BLaER1 (cell line): ENCODE results near the gene DCDC1.

Experiments
- H3K27ac ChIP-seq: shearing (Covaris generic); formaldehyde crosslinking; 2 replicates; pipeline ENCODE4 v1.8.1; 2022
- H3K27me3 ChIP-seq: shearing (Covaris generic); formaldehyde crosslinking; 2 replicates; pipeline ENCODE4 v1.8.1; 2022
- H3K36me3 ChIP-seq: shearing (Covaris generic); formaldehyde crosslinking; 2 replicates; pipeline ENCODE4 v1.8.1; 2022
- H3K4me1 ChIP-seq: shearing (Covaris generic); formaldehyde crosslinking; 2 replicates; pipeline ENCODE4 v1.8.1; 2022
- H3K4me2 ChIP-seq: shearing (Covaris generic); formaldehyde crosslinking; 2 replicates; pipeline ENCODE4 v1.8.1; 2022
- H3K4me3 ChIP-seq: shearing (Covaris generic); formaldehyde crosslinking; 2 replicates; pipeline ENCODE4 v1.8.1; 2022
- H3K9ac ChIP-seq: shearing (Covaris generic); formaldehyde crosslinking; 2 replicates; pipeline ENCODE4 v1.8.1; 2022
- H3K9me3 ChIP-seq: shearing (Covaris generic); formaldehyde crosslinking; 2 replicates; pipeline ENCODE4 v1.8.1; 2022
- H4K20me1 ChIP-seq: shearing (Covaris generic); formaldehyde crosslinking; 2 replicates; pipeline ENCODE4 v1.8.1; 2022
- Cebpa-rat ChIP-seq: shearing (Covaris generic); IDR thresholded peaks from 2 replicates; pipeline ENCODE4 v1.8.1; 2022

The DCDC1 gene

DNA sequence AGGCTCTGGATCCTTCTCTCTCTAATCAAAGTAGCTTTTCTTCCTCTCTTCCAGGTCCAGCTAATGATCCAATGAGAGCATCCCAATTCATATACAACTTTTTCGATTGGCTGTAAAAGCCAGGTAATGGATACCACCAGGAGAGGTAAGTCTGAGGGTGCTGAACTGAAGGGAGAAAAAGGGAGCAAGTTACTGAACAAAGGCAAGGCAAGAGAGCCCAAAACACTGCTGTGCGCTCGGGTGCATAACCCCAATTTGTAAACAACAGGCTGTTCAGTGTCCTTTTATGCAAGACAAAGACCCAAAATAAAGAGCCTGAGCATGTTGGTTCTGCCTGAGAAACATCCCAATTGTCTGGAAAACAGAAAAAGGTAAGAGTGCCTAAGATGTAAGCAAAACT lies 260.1 kb downstream of the DCDC1 start:
- no peaks in the 10 kb centered on the region for H3K9me3 ChIP-seq
- no peak overlapping the region for H3K9ac ChIP-seq
- no peaks in the 10 kb centered on the region for H3K4me1 ChIP-seq
- no peak overlapping the region for H3K27ac ChIP-seq
- no peaks in the 10 kb centered on the region for H3K36me3 ChIP-seq
- H3K27me3 ChIP-seq, result no peaks in the 10 kb centered on the region
- no peak overlapping the region for H3K4me3 ChIP-seq
- H4K20me1 ChIP-seq, result no peaks in the 10 kb centered on the region
- H3K4me2 ChIP-seq, result no peak overlapping the region
- TF ChIP-seq Cebpa-rat, result no peak

DNA sequence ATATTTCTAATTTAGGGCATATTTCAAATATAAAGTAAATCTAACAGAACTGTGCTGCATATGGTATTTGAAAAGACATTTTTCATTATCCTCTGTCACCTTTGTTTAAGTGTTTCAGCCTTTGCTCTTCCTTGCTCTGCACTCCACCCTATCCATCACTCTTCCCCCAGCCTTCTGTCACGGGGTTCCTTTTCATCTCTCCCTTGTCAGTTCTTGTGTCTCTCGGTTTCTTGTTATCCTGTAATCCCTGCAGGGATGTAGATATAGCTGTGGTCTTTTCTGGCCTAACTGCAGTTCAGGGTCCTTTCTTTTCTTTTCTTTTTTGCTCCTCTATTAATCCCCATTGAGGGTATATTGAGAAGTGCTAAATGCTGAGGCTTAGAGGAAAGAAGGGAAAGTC lies 261.9 kb downstream of the DCDC1 start:
- no peaks in the 10 kb centered on the region for H3K27me3 ChIP-seq

DNA sequence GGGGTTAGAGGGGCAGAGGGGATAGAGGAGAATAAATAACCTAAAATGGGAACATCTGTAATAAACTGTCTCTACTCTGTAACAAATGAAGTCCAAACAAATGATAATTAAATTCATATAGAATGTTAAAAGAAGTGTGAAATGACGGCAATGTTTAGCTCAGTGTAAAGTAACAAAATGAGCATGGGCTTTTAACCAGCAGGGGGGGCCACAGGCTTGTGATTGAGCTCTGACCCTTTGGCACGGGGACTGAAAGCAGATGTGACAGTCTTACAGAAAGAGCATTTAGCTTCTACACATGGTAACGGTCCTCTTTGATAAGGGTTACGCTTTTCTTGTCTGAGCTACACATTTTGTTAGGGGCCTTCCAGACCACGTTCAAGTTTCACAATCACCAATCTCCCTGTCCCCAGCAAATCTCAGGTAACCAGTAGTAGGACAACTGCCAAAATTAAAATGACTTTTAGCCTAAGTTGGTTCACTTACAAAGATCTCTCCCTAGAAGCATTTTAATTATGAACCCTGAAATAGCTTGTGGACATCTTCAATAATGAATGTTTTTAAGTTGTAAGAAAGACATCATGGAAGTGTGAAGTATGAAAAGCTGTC lies 262.5 kb downstream of the DCDC1 start:
- no peak overlapping the region for H3K27ac ChIP-seq
- H3K4me2 ChIP-seq, result no peak overlapping the region
- H3K4me3 ChIP-seq, result no peak overlapping the region
- no peaks in the 10 kb centered on the region for H3K27me3 ChIP-seq
- H3K36me3 ChIP-seq, result no peaks in the 10 kb centered on the region
- H3K9me3 ChIP-seq, result no peaks in the 10 kb centered on the region
- TF ChIP-seq Cebpa-rat, result no peak
- no peak overlapping the region for H3K9ac ChIP-seq
- no peaks in the 10 kb centered on the region for H3K4me1 ChIP-seq
- no peaks in the 10 kb centered on the region for H4K20me1 ChIP-seq

More for the DNA sequence above, 261.9 kb downstream of the DCDC1 start:
- no peak overlapping the region for H3K9ac ChIP-seq
- H3K9me3 ChIP-seq, result no peaks in the 10 kb centered on the region
- no peaks in the 10 kb centered on the region for H4K20me1 ChIP-seq
- H3K4me1 ChIP-seq, result no peaks in the 10 kb centered on the region
- no peaks in the 10 kb centered on the region for H3K36me3 ChIP-seq
- TF ChIP-seq Cebpa-rat, result no peak
- H3K27ac ChIP-seq, result no peak overlapping the region
- no peak overlapping the region for H3K4me3 ChIP-seq
- H3K4me2 ChIP-seq, result no peak overlapping the region

DNA sequence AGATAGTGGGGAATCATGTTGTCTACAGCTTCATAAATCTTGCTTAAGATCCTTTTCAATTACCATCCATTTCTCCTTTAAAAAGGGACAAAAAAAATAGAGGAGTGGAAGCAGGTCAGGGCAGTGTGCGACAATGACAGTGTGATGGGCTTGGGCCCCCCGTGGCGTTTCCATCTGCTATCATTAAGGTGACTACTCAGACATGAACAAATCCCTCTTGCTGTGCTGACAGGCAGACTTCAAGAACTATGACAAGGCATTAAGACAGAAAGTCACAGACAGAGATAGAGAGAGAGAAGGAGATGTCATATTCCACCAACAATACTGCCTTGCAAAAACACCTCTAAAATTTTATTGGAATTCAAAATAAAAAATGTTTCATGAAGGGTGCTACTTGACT lies 263.2 kb downstream of the DCDC1 start:
- Histone ChIP-seq H3K9me3 (no peaks in the 10 kb centered on the region), H3K4me1 (no peaks in the 10 kb centered on the region), H3K27me3 (no peaks in the 10 kb centered on the region), H3K4me3 (no peak overlapping the region), H3K27ac (no peak overlapping the region), H3K36me3 (no peaks in the 10 kb centered on the region), H3K9ac (no peak overlapping the region), H4K20me1 (no peaks in the 10 kb centered on the region), H3K4me2 (no peak overlapping the region)
- TF ChIP-seq Cebpa-rat, result no peak

DNA sequence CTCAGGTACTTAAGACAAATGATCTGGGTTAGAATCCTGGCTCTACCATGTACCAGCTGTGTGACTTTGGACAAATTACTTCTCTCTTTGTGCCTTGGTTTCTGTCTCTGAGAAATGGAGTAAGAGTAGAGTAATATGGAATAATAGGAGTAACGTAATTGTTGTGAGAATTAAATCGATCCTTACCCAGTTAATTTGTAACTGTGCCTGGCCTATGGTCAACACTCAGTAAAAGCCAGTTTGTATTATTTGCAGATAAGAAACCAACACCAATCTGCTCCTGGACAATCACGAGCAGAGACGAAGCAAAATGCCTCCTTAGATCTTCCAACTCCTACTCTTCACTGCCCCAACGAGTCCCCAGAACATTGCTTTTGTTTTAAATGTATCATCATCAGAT lies 266.7 kb downstream of the DCDC1 start:
- no peak overlapping the region for H3K4me2 ChIP-seq
- no peaks in the 10 kb centered on the region for H3K9me3 ChIP-seq
- no peaks in the 10 kb centered on the region for H4K20me1 ChIP-seq
- H3K4me1 ChIP-seq, result no peaks in the 10 kb centered on the region
- no peak for TF ChIP-seq Cebpa-rat
- no peaks in the 10 kb centered on the region for H3K27me3 ChIP-seq
- no peak overlapping the region for H3K4me3 ChIP-seq
- H3K36me3 ChIP-seq, result no peaks in the 10 kb centered on the region
- no peak overlapping the region for H3K9ac ChIP-seq
- no peak overlapping the region for H3K27ac ChIP-seq

DNA sequence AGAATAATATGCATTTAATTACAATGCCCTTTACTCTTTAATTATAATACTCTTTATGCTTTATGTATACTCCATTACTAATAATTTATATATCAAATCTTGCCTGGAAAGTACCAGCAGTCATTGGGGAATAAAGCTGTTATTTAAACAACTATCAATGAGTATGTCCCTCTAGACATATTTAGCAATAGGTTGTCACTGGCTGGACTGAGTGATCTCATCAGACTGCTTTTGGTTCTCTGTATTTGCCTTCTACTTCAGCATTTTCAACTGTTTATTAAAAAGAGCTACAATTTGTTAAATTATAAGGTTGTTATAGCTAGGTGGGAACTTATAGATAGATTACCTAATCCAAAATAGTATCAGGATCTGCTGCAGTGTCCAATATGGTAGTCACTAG lies 267.2 kb downstream of the DCDC1 start:
- no peak overlapping the region for H3K4me3 ChIP-seq
- no peak overlapping the region for H3K9ac ChIP-seq
- no peak overlapping the region for H3K27ac ChIP-seq
- H3K27me3 ChIP-seq, result no peaks in the 10 kb centered on the region
- H3K9me3 ChIP-seq, result no peaks in the 10 kb centered on the region
- H3K4me1 ChIP-seq, result no peaks in the 10 kb centered on the region
- no peak overlapping the region for H3K4me2 ChIP-seq
- H4K20me1 ChIP-seq, result no peaks in the 10 kb centered on the region
- TF ChIP-seq Cebpa-rat, result no peak
- no peaks in the 10 kb centered on the region for H3K36me3 ChIP-seq

DNA sequence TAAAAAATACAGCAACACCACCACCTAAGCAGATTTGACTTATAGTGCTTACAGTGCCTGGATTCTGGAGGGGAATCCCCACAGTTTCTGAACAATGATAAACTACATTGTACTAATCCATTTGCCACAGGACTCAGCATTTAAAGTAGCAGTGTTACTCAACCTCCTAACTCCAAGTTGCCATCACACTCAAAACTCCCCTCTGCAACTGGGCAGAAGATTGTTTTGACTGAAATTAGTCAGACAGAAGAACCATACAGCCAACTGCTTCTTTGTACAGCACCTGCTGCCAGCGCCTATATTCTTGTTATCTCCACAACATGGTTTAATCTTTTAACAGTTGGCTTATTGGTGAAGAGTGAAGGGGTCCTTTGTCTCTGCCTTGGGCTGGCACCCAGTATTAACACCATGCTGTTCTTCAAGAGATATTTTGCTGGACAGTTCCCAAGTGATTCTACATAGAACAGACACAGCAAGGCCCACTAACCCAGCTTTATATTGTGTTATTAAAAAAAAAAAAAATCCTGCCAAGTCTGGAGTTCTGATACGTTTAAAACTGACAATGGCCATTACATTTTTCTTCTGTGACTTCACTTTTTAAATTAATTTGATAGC lies 273.2 kb downstream of the DCDC1 start:
- no peak overlapping the region for H3K4me3 ChIP-seq
- H3K36me3 ChIP-seq, result no peaks in the 10 kb centered on the region
- H4K20me1 ChIP-seq, result no peaks in the 10 kb centered on the region
- H3K27ac ChIP-seq, result no peak overlapping the region
- H3K27me3 ChIP-seq, result no peaks in the 10 kb centered on the region
- no peak overlapping the region for H3K9ac ChIP-seq
- H3K4me2 ChIP-seq, result no peak overlapping the region
- no peak for TF ChIP-seq Cebpa-rat
- H3K4me1 ChIP-seq, result no peaks in the 10 kb centered on the region
- no peaks in the 10 kb centered on the region for H3K9me3 ChIP-seq

DNA sequence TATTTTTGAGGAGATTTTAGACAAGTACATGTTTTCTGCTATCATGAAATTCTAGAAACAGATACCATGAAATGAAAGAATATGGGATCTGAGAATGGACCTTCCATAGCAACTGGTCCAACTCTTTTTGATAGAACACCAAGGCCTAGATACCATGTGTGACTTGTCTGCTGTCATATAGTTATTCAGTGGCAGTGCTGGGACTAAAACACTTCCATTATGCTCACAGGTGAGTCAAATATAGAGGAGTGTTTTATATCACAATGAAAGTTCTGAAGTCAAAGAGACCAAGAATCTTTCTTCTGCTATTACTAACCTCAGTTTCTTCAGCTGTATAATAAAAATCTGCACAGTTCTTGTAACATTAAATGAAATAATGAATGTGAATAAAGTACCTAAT lies 276.9 kb downstream of the DCDC1 start:
- Histone ChIP-seq H3K9me3 (peaks cover 8% of the 10 kb centered on the region), H4K20me1 (no peaks in the 10 kb centered on the region), H3K27ac (no peak overlapping the region), H3K4me1 (no peaks in the 10 kb centered on the region), H3K4me2 (no peak overlapping the region), H3K9ac (no peak overlapping the region), H3K27me3 (no peaks in the 10 kb centered on the region), H3K36me3 (no peaks in the 10 kb centered on the region), H3K4me3 (no peak overlapping the region)
- TF ChIP-seq Cebpa-rat, result no peak

DNA sequence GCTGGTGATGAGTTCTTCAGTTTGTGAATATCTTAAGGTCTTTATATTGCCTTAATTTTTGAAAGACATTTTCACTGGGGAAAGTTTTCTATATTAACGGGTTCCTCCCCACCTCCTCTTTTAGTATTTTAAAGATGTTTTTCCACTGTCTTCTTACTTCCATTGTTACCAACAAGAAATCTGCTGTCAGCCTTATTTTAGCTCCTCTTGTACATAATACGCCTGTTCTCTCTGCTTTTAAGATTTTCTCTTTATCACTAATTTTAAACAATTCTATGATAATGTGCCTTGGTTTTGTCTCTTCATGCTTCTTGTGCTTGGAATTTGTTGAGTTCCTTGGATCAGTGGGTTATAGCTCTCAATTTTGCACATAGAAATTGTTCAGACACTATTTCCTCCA lies 280.4 kb downstream of the DCDC1 start:
- Histone ChIP-seq H3K4me3 (no peak overlapping the region), H3K27ac (no peak overlapping the region), H4K20me1 (no peaks in the 10 kb centered on the region), H3K4me2 (no peak overlapping the region), H3K36me3 (no peaks in the 10 kb centered on the region), H3K9me3 (peaks cover 8% of the 10 kb centered on the region), H3K9ac (no peak overlapping the region), H3K4me1 (no peaks in the 10 kb centered on the region), H3K27me3 (no peaks in the 10 kb centered on the region)
- no peak for TF ChIP-seq Cebpa-rat

DNA sequence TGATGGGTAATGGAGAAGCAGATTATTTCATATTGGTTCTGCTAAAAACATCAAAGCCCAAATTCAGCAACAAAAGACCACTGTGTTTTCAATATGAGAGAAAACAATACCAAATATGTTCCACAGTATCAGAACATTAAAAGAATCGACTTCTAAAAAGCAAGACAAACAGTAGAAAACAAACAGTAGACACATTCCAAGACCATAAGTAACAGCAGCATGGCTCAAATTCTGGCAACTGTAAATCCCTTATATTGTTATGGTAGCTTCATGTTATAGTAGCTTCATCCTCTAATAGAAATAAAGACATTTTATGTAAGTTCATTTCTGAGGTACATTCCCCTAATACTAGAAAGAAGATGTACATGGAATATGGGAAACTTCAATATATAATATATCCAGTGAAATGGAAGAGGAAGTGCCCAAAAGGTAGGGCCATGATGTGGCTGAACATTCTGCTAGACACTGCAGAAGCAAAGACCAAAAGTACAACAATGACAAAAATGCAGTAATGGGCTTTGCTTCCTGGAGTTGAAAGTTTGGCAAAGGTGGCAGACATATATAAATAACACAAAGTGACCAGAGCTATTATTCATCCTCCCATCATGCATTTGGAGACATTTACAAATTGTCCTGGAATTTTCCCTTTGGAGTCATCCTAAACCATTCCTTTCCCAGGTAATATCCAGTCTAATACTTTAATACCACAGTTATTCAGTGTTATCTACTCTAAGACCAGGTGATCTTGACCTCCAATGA lies 299.9 kb downstream of the DCDC1 start:
- Histone ChIP-seq H3K9ac (no peak overlapping the region), H4K20me1 (no peaks in the 10 kb centered on the region), H3K27ac (no peak overlapping the region), H3K4me3 (no peak overlapping the region), H3K27me3 (no peaks in the 10 kb centered on the region), H3K4me1 (no peaks in the 10 kb centered on the region), H3K9me3 (no peaks in the 10 kb centered on the region), H3K4me2 (no peak overlapping the region), H3K36me3 (no peaks in the 10 kb centered on the region)
- TF ChIP-seq Cebpa-rat, result no peak
